BLaER1 treated with 17β-estradiol and CSF1 and Interleukin-3, amounts not matched to agents 10 nM and 100 nM (cell line): ENCODE data around the gene MYADML2.
"Not testable (repeated sequence)": the region's sequence is repeated elsewhere in the genome, so short reads cannot be mapped to it uniquely, and the experiment has no call there.

Experiments used
- H3K27ac ChIP-seq, 11 experiments: shearing (Covaris generic); formaldehyde crosslinking; 2 replicates each; pipeline ENCODE4 v1.8.1; 2022
- H3K27me3 ChIP-seq, 11 experiments: shearing (Covaris generic); formaldehyde crosslinking; 2 replicates each; pipeline ENCODE4 v1.8.1; 2022
- H3K36me3 ChIP-seq, 11 experiments: shearing (Covaris generic); formaldehyde crosslinking; 2 replicates each; pipeline ENCODE4 v1.8.1; 2022
- H3K4me1 ChIP-seq, 10 experiments: shearing (Covaris generic); formaldehyde crosslinking; 2 replicates each; pipeline ENCODE4 v1.8.1; 2022
- H3K4me2 ChIP-seq, 11 experiments: shearing (Covaris generic); formaldehyde crosslinking; 2 replicates each; pipeline ENCODE4 v1.8.1; 2022
- H3K4me3 ChIP-seq, 10 experiments: shearing (Covaris generic); formaldehyde crosslinking; 2 replicates each; pipeline ENCODE4 v1.8.1; 2022
- H3K9ac ChIP-seq, 11 experiments: shearing (Covaris generic); formaldehyde crosslinking; 2 replicates each; pipeline ENCODE4 v1.8.1; 2022
- H3K9me3 ChIP-seq, 11 experiments: shearing (Covaris generic); formaldehyde crosslinking; replicated peaks in 1 of 11; 2 replicates each; pipeline ENCODE4 v1.8.1; 2022
- H4K20me1 ChIP-seq, 11 experiments: shearing (Covaris generic); formaldehyde crosslinking; 2 replicates each; pipeline ENCODE4 v1.8.1; 2022
- Cebpa-rat ChIP-seq, 11 experiments: shearing (Covaris generic); IDR thresholded peaks; 2 replicates each; pipeline ENCODE4 v1.8.1; 2022

Gene MYADML2

DNA sequence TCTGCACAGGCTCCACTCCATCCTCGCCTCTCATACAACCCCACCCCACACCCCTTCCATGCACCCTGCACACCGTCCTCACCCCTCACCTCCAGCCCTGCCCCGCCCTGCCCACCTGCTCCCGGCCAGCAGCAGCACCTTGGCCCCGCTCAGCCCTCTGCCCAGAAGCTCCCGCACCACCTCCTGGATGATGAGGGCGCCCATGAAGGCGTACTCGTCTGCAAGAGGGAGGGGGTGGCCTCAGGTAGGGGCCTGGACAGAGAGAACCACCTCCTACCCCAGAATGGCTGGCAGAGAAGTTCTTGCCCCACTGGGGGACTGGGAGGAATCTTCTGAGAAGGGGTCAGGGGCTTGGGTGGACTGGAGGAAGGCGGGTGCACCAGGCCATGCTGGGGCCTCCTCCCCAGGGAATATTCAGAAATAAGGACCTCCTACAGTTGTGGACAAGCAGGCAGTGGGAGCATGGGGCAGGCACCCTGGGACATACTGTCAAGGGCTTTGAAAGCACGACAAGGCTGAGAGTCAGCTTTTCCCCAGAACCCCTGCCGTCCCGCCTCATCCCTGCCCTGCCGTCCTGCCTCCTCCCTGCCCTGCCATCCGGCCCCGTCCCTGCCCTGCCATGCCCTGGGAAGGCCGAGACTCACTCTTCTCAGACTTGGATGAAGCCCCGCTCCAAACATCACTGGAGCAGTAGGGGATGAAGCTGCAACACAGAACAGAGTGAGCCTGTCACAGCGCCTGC lies 10.8 kb upstream of the MYADML2 start:
- Histone ChIP-seq H3K9ac (no peak overlapping the region; a peak in 1 of 22 replicates), H3K27ac (no peak overlapping the region), H3K4me2 (no peak overlapping the region), H4K20me1 (peaks cover 0 to 41% (median 18%) of the 10 kb centered on the region in 11 experiments; a peak in 16 of 22 replicates), H3K9me3 (no peaks in the 10 kb centered on the region), H3K4me1 (peaks cover 14 to 30% (median 24%) of the 10 kb centered on the region in 10 experiments; a peak in 19 of 20 replicates), H3K27me3 (peaks cover 55 to 64% (median 61%) of the 10 kb centered on the region in 11 experiments), H3K36me3 (no peaks in the 10 kb centered on the region), H3K4me3 (no peak overlapping the region)
- TF ChIP-seq Cebpa-rat (IDR thresholded peaks at IDR 0.05) = no peak

DNA sequence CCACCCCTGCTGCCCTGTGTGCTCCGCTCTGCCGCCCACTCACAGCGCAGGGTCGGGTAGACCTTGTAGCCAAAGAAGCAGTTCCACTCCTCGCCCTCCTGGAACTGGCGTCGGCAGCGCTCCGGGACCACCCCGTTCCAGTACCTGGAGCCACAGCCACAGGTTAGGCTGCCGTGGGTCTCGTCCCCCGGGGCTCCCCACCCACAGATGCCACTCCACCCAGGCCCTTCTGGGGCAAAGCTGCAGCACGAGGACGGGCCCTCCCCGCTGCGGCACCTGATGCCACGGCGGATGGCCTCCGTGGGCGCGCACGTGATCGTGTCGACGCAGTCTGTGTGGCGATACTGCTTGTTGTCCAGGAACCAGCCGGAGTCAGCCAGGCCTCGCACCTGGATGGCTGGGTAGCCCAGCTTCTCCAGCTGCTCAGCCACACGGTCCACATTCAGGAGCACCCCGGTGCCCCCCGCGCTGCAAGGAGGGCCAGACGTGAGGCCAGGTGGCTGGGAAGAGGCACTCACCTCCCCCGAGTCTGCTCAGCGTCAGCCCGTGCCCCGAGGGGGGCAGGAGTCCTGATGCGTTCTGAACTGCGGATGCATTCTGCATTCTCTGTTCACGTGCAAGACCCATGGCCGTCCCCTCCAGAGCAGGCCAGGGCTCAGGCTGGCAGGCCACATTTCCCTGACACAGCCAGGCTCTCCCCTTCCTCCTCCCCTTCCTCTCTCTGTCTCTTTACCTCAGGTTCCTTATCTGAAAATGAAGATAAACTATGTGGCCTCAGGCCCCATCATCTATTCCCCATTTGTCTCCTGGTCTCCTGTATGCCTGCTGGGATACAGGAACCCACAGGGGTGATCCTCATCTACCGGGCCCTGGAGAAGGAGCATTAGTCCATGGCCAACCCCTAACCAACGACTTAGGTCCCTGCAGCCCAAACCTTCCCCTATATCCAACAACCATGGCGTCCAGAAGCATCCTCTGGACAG lies 9.9 kb upstream of the MYADML2 start:
- no peak for TF ChIP-seq Cebpa-rat (IDR thresholded peaks at IDR 0.05)
- Histone ChIP-seq H3K27ac (no peak overlapping the region), H3K4me2 (no peak overlapping the region), H3K36me3 (no peaks in the 10 kb centered on the region), H4K20me1 (peaks cover 0 to 31% (median 14%) of the 10 kb centered on the region in 11 experiments; a peak in 15 of 22 replicates), H3K9me3 (no peaks in the 10 kb centered on the region), H3K27me3 (peaks cover 46 to 54% (median 51%) of the 10 kb centered on the region in 11 experiments), H3K9ac (no peak overlapping the region), H3K4me3 (no peak overlapping the region), H3K4me1 (peaks cover 14 to 34% (median 26%) of the 10 kb centered on the region in 10 experiments; a peak in 19 of 20 replicates)

DNA sequence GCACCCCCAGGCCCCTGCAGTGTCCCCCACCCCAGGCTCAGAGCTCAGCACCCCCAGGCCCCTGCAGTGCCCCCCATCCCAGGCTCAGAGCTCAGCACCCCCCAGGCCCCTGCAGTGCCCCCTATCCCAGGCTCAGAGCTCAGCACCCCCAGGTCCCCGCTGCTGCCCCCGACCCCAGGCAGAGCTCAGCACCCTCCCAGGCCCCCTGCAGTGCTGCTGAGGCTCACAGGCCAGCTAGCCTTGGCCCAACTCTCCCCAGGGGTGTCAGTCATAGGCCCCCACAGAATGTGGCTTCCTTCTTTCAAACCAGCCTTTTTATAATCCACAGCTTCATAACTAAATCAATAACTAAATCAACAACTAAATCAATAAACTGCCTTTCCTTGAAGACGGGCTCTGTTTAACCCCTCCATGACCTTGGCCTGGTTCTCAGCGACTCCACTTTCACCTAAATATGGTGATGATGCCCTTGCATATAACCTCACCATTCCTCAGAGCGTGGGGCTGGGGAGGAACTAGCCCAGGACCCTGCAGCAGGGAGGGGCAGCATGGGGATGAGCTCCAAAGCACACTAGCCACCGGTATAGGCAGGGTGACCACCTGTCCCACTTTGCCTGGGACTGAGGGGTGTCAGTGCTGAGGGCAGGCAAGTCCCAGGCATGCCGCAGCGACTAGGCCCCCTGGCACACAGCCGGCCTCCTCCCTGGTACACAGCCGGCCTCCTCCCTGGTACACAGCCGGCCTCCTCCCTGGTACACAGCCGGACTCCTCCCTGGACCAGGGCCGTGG lies 8.9 kb upstream of the MYADML2 start:
- peaks cover 0 to 26% (median 11%) of the 10 kb centered on the region in 11 experiments; a peak in 15 of 22 replicates for H4K20me1 ChIP-seq
- H3K9me3 ChIP-seq = no peaks in the 10 kb centered on the region
- no peak for TF ChIP-seq Cebpa-rat (IDR thresholded peaks at IDR 0.05)
- H3K36me3 ChIP-seq = no peaks in the 10 kb centered on the region
- peaks cover 36 to 45% (median 42%) of the 10 kb centered on the region in 11 experiments for H3K27me3 ChIP-seq
- no peak overlapping the region for H3K4me2 ChIP-seq
- no peak overlapping the region for H3K4me3 ChIP-seq
- H3K9ac ChIP-seq = peak overlapping the region in 1 of 11 experiments; percentile 37; a peak in 2 of 22 replicates
- H3K4me1 ChIP-seq = peaks cover 12 to 27% (median 23%) of the 10 kb centered on the region in 10 experiments; a peak in 19 of 20 replicates
- no peak overlapping the region for H3K27ac ChIP-seq

DNA sequence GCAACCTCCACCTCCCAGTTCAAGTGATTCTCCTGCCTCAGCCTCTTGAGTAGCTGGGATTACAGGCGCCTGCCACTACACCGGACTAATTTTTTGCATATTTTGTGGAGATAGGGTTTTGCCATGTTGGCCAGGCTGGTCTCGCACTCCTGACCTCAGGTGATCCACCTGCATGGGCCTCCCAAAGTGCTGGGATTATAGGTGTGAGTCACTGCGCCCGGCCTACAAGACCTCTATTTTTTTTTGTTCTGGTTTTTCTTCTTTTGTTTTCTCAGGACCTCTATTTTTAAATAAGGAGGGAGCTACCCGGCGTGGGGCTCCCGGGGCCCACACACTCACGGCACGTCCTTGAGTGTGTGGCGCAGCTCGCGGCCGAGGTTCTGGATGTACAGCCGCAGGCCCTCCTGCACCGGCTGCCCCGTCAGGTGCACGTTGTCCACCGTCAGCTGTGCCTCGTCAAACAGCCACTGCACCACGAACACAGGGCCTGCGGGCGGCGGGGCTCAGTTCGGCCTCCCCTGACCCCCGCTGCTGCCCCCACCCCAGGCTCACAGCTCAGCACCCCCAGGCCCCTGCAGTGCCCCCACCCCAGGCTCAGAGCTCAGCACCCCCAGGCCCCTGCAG lies 8.1 kb upstream of the MYADML2 start:
- no peaks in the 10 kb centered on the region for H3K36me3 ChIP-seq
- no peak for TF ChIP-seq Cebpa-rat (IDR thresholded peaks at IDR 0.05)
- H3K27me3 ChIP-seq = peaks cover 28 to 37% (median 34%) of the 10 kb centered on the region in 11 experiments

DNA sequence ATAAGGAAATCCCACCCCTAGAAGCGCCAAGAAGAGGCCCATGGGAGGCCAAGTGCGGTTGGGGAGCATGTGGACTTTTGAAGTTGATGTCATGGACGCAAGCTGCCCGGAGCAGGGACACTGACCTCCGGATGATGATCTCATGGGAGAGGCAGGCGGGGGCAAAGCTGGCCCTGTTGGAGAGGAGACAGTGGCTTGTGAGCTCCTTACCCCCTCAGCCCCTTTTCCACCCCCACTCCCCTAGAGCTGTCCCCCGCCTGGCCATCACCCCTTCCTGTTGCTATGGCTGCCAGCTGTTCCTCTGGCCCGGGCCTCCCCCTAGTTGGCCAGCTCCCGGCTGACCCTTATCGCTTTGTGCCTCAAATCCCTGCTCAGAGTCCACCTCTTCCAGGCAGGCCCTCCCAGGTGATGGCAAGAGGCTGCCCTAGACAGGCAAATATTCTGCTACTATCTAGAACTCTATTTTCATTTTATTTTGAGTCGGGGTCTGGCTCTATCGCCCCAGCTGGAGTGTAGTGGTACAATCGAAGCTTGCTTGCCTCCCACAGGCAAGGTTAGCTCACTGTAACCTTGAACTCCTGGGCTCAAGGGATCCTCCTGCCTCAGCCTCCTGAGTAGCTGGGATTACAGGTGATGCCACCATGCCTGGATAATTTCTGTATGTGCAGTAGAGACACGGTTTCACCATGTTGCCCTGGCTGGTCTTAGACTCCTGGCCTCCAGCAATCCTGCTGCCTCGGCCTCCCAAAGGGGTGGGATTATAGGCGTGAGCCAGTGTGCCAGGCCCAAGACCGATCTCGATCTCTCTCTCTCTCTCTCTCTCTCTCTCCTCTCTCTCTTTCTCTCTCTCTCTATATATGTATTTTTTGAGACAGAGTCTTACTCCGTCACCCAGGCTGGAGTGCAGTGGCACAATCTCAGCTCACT lies 7.4 kb upstream of the MYADML2 start:
- H3K4me1 ChIP-seq = peaks cover 0 to 13% (median 7%) of the 10 kb centered on the region in 10 experiments; a peak in 13 of 20 replicates
- no peak overlapping the region for H3K27ac ChIP-seq
- H3K9ac ChIP-seq = no peak overlapping the region
- H3K36me3 ChIP-seq = no peaks in the 10 kb centered on the region
- peaks cover 0 to 14% (median 0%) of the 10 kb centered on the region in 11 experiments; a peak in 4 of 22 replicates for H4K20me1 ChIP-seq
- no peaks in the 10 kb centered on the region for H3K9me3 ChIP-seq
- no peak overlapping the region for H3K4me2 ChIP-seq
- TF ChIP-seq Cebpa-rat (IDR thresholded peaks at IDR 0.05) = no peak
- H3K4me3 ChIP-seq = no peak overlapping the region
- H3K27me3 ChIP-seq = peaks cover 21 to 29% (median 26%) of the 10 kb centered on the region in 11 experiments

More for the DNA sequence above, 8.1 kb upstream of the MYADML2 start:
- Histone ChIP-seq H3K4me2 (no peak overlapping the region), H3K4me1 (peaks cover 4 to 19% (median 15%) of the 10 kb centered on the region in 10 experiments; a peak in 19 of 20 replicates), H3K4me3 (no peak overlapping the region), H3K9ac (no peak overlapping the region), H4K20me1 (peaks cover 0 to 18% (median 4%) of the 10 kb centered on the region in 11 experiments; a peak in 15 of 22 replicates), H3K27ac (no peak overlapping the region), H3K9me3 (no peaks in the 10 kb centered on the region)

DNA sequence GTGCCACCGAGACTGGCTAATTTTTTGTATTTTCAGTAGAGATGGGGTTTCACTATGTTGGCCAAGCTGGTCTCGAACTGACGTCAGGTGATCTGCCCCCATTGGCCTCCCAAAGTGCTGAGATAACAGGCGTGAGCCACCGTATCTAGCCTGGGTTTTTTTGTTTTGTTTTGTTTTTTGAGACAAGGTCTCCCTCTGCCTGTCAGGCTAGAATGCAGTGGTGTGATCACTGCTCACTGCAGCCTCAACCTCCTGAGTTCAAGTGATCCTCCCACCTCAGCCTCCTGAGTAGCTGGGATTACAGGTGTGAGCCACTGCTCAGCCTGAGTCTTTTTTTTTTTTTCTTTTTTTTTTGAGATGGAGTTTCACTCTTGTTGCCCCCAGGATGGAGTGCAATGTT lies 6.4 kb upstream of the MYADML2 start:
- not testable (repeated sequence) for H3K4me1 ChIP-seq, H3K4me3 ChIP-seq, H3K4me2 ChIP-seq, H3K36me3 ChIP-seq, H3K9ac ChIP-seq, H3K9me3 ChIP-seq, H3K27ac ChIP-seq, H4K20me1 ChIP-seq
- peaks cover 11 to 19% (median 17%) of the 10 kb centered on the region in 11 experiments for H3K27me3 ChIP-seq

DNA sequence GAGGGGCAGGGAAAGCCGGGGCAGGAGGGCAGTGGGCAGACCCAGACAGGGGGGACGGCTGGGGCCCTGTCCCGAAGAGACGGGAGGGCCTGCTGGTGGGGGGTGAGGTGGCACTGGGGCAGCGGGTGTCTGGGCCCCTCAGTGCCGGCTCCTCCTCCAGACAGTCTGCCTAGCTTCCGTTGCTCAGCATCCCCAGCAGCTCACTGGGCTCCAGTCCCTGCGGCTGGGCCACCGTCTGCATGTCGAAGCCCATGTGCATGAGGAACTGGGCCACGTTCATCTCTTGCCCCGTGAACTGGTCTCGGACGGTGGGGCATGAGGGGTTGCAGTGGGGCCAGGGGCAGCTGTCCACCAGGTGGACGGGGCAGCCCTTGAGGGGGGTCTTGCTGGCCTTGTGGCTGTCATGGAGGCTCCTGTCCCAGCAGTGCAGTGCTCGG lies 5.8 kb upstream of the MYADML2 start:
- Histone ChIP-seq H3K4me2 (peak overlapping the region in 2 of 11 experiments; percentile 7 to 12; a peak in 3 of 22 replicates), H3K27me3 (peaks cover 5 to 13% (median 11%) of the 10 kb centered on the region in 11 experiments), H3K4me1 (peaks cover 0 to 10% (median 3%) of the 10 kb centered on the region in 10 experiments; a peak in 7 of 20 replicates), H4K20me1 (no peaks in the 10 kb centered on the region), H3K36me3 (no peaks in the 10 kb centered on the region), H3K9ac (no peak overlapping the region), H3K27ac (no peak overlapping the region), H3K9me3 (no peaks in the 10 kb centered on the region), H3K4me3 (no peak overlapping the region)
- no peak for TF ChIP-seq Cebpa-rat (IDR thresholded peaks at IDR 0.05)
